Measurements from ENCODE around the gene CNIH1.
"Not testable (repeated sequence)": the region's sequence is repeated elsewhere in the genome, so short reads cannot be mapped to it uniquely, and the experiment has no call there.

Gene CNIH1

GRCh38 chr14:54378893-54379292 is 62.3 kb downstream of the CNIH1 start:
- not testable (repeated sequence) for DNase-seq

GRCh38 chr14:54377501-54377900 is 63.7 kb downstream of the CNIH1 start:
- DNase-seq = no peak

- DNase-seq = no peak
Observed at GRCh38 chr14:54374117-54374884, 66.9 kb downstream of the CNIH1 start.

Measured in activated gamma-delta T cell (primary cell).